GM21786 (cell line): ENCODE measurements around the gene ZNF417.
A peak's percentile ranks its signal among the peaks of the same experiment; 100 is the strongest.
"Not testable (repeated sequence)": the region's sequence is repeated elsewhere in the genome, so short reads cannot be mapped to it uniquely, and the experiment has no call there.

Source experiments
- ATAC-seq: cut with Tn5 transposase; IDR thresholded peaks from one replicate; pipeline ENCODE4 v1.9.1; 2021; ENCODE audit not compliant: unreplicated experiment

ZNF417 gene

DNA sequence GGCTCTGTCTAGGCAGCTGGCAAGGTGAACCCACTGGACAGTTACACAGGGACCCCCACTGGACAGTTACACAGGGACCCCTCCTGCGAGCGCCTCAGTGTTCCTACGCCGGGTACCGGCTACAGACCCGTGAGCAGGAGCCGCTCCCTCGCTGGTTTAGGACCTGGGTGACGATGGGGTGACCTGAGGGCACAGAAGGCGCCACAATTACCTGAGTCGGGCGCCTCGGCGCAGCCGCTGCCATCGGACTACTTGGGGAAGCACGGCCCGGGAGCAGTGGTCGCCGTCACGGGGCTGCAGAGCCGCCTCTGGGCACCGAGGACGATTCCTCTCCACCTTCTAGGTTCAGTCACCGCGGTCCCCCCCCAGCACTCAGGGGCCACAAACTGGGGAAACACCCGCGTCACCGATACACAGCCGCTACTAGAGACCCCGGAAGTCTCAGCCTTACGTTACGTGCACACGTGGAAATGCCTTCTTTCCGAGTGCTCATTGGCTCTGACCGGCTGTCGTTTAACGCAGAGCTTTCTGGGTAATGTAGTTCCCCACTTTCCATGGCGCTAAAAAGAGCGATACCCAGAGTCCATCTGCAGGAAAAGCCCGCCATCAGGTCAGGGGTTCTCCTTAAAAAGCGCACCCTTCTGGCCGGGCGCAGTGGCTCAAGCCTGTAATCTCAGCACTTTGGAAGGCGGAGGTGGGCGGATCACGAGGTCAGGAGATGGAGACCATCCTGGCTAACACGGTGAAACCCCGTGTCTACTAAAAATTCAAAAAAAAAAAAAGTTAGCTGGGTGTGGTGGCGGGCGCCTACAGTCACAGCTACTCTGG is at the start of gene ZNF417:
Gene ZNF417, minus strand, starts transcription at position 425 of the 828 bp plus-strand sequence. Its CDS starts 181 bp downstream, at position 244.
- ATAC-seq, result peak; percentile 97

DNA sequence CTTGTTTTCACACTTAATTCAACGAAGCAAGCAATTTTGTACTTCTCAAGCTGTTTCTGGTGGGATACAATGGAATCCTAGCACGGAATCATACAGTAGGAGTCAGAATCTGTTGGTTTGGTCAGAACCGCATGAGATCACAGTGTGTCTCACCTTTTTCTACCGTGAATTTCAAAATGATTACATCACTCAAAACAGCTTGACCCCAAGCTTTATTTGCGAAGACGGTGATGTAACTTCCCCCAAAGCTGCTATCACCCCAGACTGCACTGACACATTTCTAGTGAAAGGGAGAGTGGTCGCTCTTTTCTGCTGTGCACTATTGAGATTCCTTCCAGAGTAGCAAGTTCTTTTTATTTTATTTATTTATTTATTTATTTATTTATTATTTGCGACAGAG is 48.4 kb upstream of the ZNF417 start:
- ATAC-seq, result no peak

DNA sequence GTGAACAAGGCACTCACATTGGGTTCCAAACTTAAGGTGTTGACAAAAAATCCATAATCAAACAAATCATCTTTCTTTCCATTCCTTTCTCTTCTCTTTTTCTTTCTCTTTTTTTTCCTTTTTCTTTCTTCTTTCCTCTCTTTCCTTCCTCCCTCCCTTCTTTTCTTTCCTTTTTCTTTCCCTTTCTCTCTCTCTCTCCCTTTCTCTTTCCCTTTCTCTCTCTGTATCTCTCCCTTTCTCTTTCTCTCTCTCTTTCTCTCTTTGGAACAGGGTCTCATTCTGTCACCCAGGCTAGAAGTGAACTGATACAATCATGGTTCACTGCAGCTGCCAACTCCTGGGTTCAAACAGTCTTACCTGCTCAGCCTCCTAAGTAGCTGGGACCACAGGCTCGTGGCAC is 45.4 kb upstream of the ZNF417 start:
- no peak for ATAC-seq

DNA sequence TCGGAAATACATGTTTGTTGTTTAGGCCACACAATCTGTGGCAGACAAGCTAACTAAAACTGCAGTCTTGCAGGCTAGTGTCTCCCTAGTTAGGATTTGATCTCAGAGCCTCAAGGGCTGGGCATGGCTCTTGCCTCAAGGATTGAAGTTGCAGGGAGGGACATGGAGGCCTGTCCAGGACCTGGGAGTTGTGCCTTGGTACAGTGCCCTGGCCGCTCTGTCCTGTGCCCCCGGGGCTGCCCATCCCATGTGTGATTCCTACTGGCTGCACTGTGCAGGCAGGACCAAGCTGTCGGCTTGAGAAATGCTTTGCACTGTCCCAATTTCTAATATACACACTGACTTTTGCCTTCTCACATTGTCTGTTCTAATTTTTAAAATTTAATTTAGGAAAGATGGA is 38.6 kb upstream of the ZNF417 start:
- no peak for ATAC-seq

DNA sequence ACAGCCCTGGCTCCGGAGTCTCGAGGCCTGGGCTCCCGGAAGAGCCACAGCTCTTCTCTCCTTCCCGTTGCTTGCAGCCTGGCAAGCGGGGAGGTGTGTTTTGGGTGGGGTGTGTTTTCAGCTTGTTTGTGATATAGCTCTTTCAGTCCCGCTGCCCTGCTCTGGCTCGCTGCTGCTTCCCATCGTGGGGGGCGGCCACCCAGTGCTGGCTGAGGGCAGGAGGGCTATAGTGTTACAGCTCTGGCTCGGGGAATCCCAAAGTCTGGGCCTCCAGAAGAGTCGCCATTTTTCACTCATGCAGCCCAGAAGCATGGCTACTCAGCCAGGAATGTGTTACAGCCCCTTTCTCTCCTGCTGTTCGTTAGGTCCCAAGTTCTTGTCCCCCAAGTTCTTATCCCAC is 33.3 kb upstream of the ZNF417 start:
- ATAC-seq, result no peak

DNA sequence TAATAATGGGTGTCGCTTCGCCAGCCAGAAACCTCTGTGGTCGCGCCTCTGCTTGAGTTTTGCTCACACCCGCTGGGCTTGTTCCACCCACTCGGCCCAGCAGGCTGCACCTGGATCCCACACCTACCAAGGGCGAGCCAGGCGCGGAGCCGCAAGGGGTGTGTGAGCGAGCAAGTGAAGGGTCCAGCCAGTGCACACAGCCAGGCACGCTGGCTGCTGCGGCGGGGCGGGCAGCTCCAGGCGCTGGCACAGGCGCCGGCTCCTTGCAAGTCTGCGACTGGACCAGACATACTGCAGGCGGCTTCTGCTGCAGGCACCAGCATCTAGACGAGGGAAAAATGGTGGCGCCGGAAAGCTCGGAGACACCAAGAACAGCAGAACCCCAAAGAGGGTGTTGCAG is 32.9 kb upstream of the ZNF417 start:
- ATAC-seq, result no peak

DNA sequence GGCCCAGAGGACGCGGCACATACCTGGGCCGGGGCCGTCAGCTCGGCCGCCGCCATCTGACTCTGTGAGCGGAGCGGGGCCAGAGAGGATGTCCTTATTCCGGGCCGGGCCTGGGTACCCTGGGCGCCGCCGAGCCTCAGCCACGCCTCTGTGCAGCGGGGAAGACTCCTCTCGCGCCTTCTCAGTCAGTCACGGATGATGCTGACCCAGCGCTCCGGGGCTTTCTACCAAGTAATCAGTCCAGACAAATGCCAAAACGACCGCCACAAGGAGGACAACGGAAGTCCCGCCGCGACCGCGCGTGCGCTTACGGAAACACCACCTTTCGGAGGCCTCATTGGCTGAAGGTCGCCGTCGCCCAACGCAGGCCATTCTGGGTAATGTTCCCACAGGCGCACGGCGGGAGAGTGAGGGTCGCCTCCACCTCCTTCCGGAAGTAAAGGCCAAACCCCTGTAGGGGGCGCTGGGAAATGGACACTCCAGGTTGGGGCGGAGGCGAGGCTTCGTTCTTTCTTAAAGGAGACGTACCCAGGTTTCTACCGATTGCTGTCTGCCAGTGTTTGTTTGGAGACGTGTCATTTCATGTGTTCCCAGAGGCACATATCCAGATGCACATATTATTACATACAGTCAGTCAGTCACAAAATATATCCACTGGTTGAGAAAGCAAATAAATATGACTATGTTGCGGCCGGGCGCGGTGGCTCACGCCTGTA is 31.2 kb upstream of the ZNF417 start, which contains the start of gene ZNF256:
Gene ZNF256, minus strand, starts transcription at position 288 of the 716 bp plus-strand sequence. Its CDS starts 232 bp downstream, at position 56.
- ATAC-seq, result peak; percentile 92

DNA sequence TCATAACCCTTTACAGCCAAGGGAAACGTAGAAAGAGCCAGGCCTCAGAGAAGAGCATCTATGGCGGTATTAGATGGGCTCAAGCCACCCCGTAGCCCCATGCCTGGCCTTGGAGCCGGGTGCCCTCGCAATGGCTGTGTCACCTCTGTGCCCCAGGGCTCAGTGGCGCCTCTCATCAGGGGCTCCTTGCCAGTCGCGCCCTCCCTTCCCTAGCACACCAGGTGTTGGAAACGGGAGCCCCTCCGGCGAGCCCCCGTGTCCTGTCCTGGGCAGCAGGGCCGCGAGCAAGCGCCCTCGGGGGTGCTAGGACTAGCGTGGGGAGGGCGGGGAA is 30.7 kb upstream of the ZNF417 start:
- ATAC-seq, result no peak

DNA sequence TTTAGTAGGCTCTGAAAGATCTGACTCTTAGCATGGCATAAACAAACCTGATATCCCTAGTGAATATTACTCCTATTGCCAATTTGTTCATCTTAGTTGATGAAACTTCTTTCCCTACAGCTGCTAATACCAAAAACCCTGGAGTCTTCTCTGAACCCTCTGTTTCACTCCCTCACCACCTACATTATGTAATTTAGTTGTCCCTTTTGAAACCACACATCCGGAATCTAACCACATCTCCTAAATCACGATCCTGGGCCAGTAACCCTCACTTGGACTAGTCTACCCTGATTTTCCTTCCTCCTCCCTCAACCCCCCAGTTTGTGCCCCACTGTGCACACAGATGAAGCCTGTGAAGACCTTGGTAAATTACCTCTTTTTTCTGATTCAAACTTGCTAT is 29.9 kb upstream of the ZNF417 start:
- ATAC-seq, result no peak

DNA sequence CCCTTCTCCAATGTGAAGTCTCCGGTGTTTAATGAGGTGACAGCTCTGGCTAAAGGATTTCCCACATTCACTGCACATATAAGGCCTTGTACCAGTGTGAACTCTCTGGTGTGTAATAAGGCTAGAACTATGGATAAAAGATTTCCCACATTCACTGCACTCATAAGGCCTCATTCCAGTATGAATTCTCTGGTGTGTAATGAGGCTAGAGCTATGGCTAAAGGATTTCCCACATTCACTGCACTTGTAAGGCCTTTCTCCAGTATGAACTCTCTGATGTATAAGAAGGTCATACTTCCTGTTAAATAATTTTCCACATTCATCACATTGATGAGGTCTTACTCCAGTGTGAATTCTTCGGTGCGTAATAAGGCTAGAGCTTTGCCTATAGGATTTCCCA is 25.2 kb upstream of the ZNF417 start:
- ATAC-seq, result no peak

DNA sequence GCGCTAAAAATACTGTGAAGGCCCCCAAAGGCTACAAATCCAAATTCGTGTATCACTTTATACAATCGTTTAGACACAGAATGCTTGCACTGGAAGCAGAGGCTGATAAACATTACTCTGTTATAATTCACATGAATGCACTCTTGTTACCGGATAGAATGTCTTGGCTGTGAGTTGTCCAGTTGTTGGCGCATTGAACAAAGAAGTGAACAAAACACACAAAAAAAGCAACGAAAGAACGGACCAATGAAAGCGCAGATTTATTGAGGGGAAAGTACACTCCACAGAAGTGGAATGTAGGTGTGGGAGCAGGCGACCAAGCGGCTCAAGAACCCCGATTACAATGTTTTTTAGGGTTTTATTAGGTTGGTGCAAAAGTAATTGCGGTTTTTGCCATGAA is 19.3 kb upstream of the ZNF417 start:
- ATAC-seq, result no peak

DNA sequence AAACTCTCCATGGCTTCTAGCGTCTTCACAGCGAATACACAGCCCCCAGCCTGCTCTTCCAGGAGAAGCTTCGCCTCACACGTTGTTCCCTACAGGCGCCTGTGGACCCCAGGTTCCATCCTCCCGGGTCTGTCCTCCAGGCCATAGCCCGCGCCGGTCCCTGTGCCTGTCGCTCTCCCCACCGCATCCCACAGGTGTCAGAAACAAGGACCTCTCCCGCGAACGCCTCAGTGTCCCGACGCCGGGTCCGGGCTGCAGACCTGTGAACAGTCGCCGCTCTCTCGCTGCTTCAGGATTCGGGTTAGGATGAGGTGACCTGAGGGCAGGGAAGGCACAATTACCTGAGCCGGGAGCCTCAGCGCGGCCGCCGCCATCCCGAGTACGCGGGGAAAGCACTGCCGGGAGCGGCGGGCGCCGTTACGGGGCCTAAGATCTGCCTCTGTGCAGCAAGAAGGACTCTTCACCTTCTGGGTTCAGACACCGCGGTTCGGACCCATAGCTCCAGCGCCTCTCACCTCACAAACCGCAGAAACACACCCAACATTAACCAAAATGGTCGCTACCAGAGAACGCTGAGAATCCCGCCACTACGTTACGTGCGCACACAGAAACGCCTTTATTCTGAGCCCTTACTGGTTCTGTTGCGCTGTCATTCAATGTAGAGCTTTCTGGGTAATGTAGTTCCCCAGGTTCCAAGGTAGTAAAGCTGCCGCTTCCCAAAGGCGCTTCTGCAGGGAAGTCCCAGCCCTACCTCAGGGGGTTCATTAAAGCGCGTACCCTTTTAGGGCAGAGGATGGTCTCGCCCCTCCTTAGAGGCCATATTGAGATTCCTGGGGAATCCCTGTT is 18.7 kb upstream of the ZNF417 start, which contains the start of gene ZNF418:
Gene ZNF418, minus strand, starts transcription at position 583 of the 846 bp plus-strand sequence. CDS start 1,580 bp downstream, outside the sequence.
- peak; percentile 65 for ATAC-seq

DNA sequence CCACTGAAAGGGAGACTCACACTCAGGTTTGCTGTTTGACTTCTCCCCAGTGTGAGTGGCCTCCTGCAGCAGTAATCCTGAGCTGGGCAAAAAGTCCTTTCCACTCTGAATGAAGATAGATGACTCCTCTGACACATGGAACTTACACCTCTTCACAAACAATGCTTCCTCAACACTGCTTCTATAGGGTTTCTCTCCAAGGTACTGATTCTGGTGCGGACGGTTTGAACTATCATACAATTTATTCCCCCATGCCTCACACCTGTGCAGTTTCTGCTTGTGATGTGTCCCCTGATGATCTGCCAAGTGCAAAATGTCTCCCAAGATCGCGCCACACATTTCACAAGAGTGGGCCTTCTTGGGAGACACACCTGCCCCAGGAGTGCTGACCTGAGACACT is 11.2 kb upstream of the ZNF417 start:
- ATAC-seq, result no peak

DNA sequence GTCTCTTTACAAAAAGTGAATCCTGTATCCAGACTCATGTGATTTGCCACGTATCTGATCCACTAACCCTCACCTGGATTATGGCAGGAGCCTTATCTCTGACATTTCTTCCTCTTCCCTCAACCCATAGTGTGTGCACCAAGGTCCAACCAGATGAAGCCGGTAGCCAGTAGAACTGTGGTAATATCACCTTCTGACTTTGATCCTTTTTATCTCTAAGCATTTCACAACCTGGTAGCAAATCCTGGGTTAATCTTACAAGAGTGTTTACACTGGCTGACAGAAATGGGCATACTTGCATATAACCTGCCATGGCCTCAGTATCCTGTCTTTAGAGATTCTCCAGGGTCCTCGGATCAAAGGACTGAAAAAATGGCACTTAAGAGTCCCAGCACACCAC is 1.9 kb downstream of the ZNF417 start:
- ATAC-seq, result no peak

DNA sequence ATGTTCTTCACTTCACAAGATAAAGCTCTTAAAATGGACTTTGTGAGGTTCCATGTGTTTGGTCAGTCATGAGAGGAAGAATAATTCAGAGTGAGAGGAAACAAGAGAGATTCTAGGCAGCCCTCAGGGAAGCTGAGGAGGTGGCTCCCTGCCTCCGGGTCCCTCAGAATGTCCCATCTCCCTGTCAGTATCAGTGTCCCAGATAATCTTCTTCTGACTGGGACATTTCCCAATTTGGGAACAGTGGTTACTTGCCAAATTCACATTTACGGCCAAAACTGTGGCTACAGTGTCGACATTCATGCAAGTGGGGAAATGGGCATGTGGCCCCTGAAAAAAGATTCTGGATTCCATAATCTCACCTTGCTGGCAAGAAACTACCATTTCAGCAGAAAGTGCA is 9.0 kb downstream of the ZNF417 start:
- ATAC-seq, result no peak

DNA sequence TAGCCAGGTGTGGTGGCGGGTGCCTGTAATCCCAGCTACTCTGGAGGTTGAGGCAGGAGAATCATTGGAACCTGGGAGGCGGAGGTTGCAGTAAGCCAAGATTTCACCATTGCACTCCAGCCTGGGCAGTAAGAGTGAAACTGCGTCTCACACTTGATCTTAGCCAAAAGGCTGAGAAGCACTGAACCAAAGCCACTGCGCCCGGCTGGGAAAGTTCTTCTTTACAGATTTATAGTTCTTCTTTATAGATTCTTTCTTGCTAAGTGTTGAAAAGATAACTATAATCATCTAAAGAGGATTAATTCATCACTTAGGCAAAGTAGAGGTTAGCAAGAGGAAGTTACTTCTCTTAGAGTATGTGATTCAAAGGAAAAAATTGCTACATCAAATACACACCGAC is 11.1 kb downstream of the ZNF417 start:
- ATAC-seq, result no peak

DNA sequence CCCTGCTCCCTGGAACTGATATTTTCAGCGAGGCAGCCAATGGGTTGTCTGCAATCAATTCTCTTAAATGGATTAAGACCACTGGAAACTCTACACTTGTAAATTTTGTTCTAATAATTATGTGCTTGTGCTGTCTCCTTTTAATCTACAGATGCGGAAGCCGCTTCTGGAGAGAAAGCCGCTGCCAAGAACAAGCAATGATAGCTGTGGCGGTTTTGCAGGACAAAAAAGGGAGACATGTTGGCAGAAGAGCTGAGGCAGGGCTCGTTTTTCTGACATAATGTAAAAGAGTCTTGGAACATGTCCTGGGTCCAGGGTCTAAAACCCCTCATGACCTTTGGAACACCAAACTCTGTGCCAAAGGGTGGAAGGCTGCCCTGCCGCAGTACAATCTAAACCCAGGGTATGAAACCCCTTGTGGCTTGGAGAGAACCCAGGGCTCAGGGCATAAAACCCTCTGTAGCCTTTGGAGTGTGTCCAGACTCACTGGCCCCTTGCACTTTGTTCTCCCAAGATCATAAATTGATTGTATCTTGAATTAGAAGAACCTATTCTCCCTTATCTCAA is 12.7 kb downstream of the ZNF417 start:
- no peak for ATAC-seq

DNA sequence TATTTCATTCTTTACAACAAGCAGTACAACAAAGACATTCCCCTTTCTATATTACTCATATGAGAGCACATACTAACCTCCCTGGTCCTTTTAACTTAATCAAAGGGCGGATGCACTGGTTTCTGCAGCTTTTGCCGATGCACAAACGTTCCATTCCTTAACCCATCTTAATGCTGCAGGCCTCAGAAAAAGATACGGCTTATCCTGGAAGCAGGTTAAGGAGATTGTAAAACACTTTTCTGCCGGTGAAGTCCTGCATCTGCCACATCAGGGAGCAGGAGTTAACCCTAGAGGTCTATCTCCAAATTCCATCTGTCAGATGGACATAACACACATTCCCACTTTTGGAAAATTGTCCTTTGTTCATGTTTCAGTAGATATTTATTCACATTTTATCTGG is 16.1 kb downstream of the ZNF417 start:
- no peak for ATAC-seq

DNA sequence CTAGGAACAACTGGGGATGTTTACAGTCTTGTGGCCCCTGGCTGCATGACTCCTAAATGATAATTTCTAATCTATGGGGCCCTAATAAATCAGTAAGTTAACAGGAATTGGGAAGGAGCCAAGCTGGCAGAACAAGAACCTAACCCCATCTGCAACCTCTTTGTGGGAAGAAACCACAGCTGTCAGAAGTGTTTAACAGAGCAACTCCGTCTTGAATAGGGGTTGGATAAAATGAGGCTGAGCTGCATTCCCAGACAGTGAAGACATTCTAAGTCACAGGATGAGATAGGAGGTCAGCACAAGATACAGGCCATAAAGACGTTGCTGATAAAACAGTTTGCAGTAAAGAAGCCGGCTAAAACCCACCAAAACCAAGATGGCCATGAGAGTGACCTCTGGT is 25.7 kb downstream of the ZNF417 start:
- ATAC-seq, result not testable (repeated sequence)

DNA sequence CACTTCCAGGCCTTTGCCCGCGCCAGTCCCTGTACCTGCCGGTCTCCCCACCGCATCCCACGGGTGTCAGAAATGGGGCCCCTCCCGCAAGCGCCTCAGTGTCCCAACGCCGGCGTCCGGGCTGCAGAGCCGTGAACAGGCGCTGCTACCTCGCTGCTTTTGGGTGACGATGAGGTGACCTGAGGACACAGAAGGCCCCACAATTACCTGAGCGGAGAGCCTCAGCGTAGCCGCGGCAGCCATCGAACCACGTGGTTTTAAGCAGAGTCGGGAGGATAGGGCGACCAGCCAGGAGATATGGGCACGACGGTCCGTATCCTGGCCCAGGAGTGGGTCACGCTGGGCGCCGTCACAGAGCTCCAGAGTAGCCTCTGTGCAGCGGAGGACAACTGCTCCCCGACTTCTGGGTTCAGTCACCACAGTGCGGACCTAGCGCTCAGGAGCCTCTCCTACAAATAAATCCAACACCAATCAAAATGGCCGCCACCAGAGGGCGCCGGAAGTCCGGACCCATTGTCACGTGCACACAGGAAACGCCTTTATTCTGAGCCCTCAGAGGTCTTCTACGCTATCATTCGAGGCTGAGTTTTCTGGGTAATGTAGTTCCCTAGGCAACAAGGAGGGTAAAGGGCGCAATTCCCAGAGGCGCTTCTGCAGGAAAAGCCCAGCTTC is 27.7 kb downstream of the ZNF417 start, which contains the start of gene ZNF814:
Gene ZNF814, minus strand, starts transcription at position 478 of the 672 bp plus-strand sequence. Its CDS starts 235 bp downstream, at position 243.
- peak; percentile 91 for ATAC-seq
